HepG2 (cell line): ENCODE data around the gene AGRN. TPM values are rescaled to one million over a fixed set of nuclear protein-coding genes. Genes with fewer than 3 reads are reported as not detected.

Experiments used
- HNRNPL ChIP-seq: fragments of 200-400 bp; formaldehyde crosslinking; IDR thresholded peaks from 2 replicates; pipeline ENCODE4 v1.6.1; 2017; ENCODE audit warnings: mild to moderate bottlenecking, low read depth, low read length
- JUN ChIP-seq: sonication (generic); formaldehyde crosslinking; IDR thresholded peaks from 2 replicates; pipeline ENCODE4 v1.4.0; 2020; ENCODE audit warnings: mild to moderate bottlenecking, missing genetic modification reagents
- KLF15 ChIP-seq: sonication (generic); formaldehyde crosslinking; IDR thresholded peaks from 2 replicates; pipeline ENCODE4 v1.8.1; 2023; ENCODE audit warnings: borderline replicate concordance, mild to moderate bottlenecking, inconsistent platforms, missing genetic modification reagents, mixed read lengths
- MAFG ChIP-seq: sonication (generic); formaldehyde crosslinking; IDR thresholded peaks from 2 replicates; pipeline ENCODE4 v1.5.1; 2020; ENCODE audit warnings: mild to moderate bottlenecking, missing genetic modification reagents
- MED1 ChIP-seq: sonication (generic); formaldehyde crosslinking; IDR thresholded peaks from 2 replicates; pipeline ENCODE4 v1.4.0; 2020; ENCODE audit warnings: missing genetic modification reagents
- MLLT10 ChIP-seq: sonication (generic); formaldehyde crosslinking; IDR thresholded peaks from 2 replicates; pipeline ENCODE4 v1.4.0; 2020; ENCODE audit warnings: missing genetic modification reagents
- NCOA1 ChIP-seq: sonication (generic); formaldehyde crosslinking; IDR thresholded peaks from 2 replicates; pipeline ENCODE4 v1.9.0; 2021; ENCODE audit warnings: missing genetic modification reagents
- NFE2 ChIP-seq: sonication (generic); formaldehyde crosslinking; IDR thresholded peaks from 2 replicates; pipeline ENCODE4 v1.4.0; 2020; ENCODE audit warnings: missing genetic modification reagents
- NKX3-1 ChIP-seq: sonication (generic); formaldehyde crosslinking; IDR thresholded peaks from 2 replicates; pipeline ENCODE4 v1.5.0; 2020; ENCODE audit warnings: missing genetic modification reagents
- NR2F2 ChIP-seq: IDR thresholded peaks from 2 replicates; pipeline ENCODE4 v1.6.1; 2012; ENCODE audit warnings: low read depth, inconsistent platforms, borderline replicate concordance
- RXRB ChIP-seq: IDR thresholded peaks from 2 replicates; pipeline ENCODE4 v1.6.1; 2016; ENCODE audit warnings: borderline replicate concordance, missing genetic modification reagents, missing compliant biosample characterization
- SALL1 ChIP-seq: sonication (generic); formaldehyde crosslinking; IDR thresholded peaks from 2 replicates; pipeline ENCODE4 v1.8.0; 2022; ENCODE audit warnings: mild to moderate bottlenecking, missing genetic modification reagents
- TEAD3 ChIP-seq: optimal IDR thresholded peaks from 2 replicates; pipeline ENCODE3; 2016; ENCODE audit warnings: borderline replicate concordance
- ZC3H13 ChIP-seq: sonication (generic); formaldehyde crosslinking; IDR thresholded peaks from 2 replicates; pipeline ENCODE4 v1.8.1; 2023; ENCODE audit warnings: mild to moderate bottlenecking, missing genetic modification reagents, moderate library complexity
- ZFX ChIP-seq: sonication (generic); formaldehyde crosslinking; IDR thresholded peaks from 2 replicates; pipeline ENCODE4 v1.4.0; 2020; ENCODE audit warnings: mild to moderate bottlenecking, low read depth, missing genetic modification reagents, moderate library complexity
- ZMYM2 ChIP-seq: sonication (generic); formaldehyde crosslinking; IDR thresholded peaks from 2 replicates; pipeline ENCODE4 v1.8.0; 2022; ENCODE audit warnings: mild to moderate bottlenecking, missing genetic modification reagents
- ZNF24 ChIP-seq: fragments of 450-650 bp; IDR thresholded peaks from 2 replicates; pipeline ENCODE4 v1.6.1; 2017; ENCODE audit warnings: antibody characterized with exemption, mild to moderate bottlenecking
- ZNF274 ChIP-seq: sonication (generic); formaldehyde crosslinking; IDR thresholded peaks from 2 replicates; pipeline ENCODE4 v1.5.1; 2020; ENCODE audit warnings: mild to moderate bottlenecking, missing genetic modification reagents
- ZNF317 ChIP-seq: sonication (generic); formaldehyde crosslinking; IDR thresholded peaks from 2 replicates; pipeline ENCODE4 v1.5.0; 2020; ENCODE audit warnings: mild to moderate bottlenecking, missing genetic modification reagents
- ZNF460 ChIP-seq: sonication (generic); formaldehyde crosslinking; IDR thresholded peaks from 2 replicates; pipeline ENCODE4 v1.5.1; 2020; ENCODE audit warnings: missing genetic modification reagents, mild to moderate bottlenecking, borderline replicate concordance
- ZNF563 ChIP-seq: sonication (generic); formaldehyde crosslinking; IDR thresholded peaks from 2 replicates; pipeline ENCODE4 v1.8.0; 2022; ENCODE audit warnings: mild to moderate bottlenecking, moderate library complexity, missing genetic modification reagents
- ZNF75D ChIP-seq: sonication (generic); formaldehyde crosslinking; IDR thresholded peaks from 2 replicates; pipeline ENCODE4 v1.8.1; 2023; ENCODE audit warnings: missing genetic modification reagents, mild to moderate bottlenecking, borderline replicate concordance
- ZNF761 ChIP-seq: sonication (generic); formaldehyde crosslinking; conservative IDR thresholded peaks from 2 replicates; pipeline ENCODE4 v1.4.0; 2020; ENCODE audit warnings: mild to moderate bottlenecking, missing genetic modification reagents
- ZNF782 ChIP-seq: sonication (generic); formaldehyde crosslinking; IDR thresholded peaks from 2 replicates; pipeline ENCODE4 v1.4.0; 2020; ENCODE audit warnings: missing genetic modification reagents, mild to moderate bottlenecking, borderline replicate concordance
- polyA plus RNA-seq, 8 experiments: library from polyadenylated mRNA; depleted of rRNA in 3 of 8; stranded (reverse) in 7 of 8; unstranded in 1 of 8; fragments of >200 nt; fragmentation: Illumina TruSeq in 4 of 8; extraction: Trizol in 4 of 8; gene quantifications; 2 replicates each; pipeline versions ENCODE4 v1.2.1 to v1.2.3, GENCODE V29; 2011 to 2016; ENCODE audit warnings: low read depth in 4 of 8, missing spikeins in 1 of 8, mixed read lengths in 1 of 8; ENCODE audit not compliant: insufficient read depth in 1 of 8
- total RNA-seq, 5 experiments: library from RNA; depleted of rRNA; stranded (reverse); fragments of >200 nt; fragmentation: Illumina TruSeq; extraction: Trizol; gene quantifications; 2 replicates each; pipeline ENCODE4 v1.2.3, GENCODE V29; 2016; ENCODE audit warnings: low read depth in 1 of 5
- TF ChIP-seq, protein P1 (sequence below): sonication (generic); formaldehyde crosslinking; IDR thresholded peaks from 2 replicates; pipeline ENCODE4 v1.5.0; 2020; ENCODE audit warnings: missing genetic modification reagents, mild to moderate bottlenecking, borderline replicate concordance
- TF ChIP-seq, protein P2 (sequence below): sonication (generic); formaldehyde crosslinking; IDR thresholded peaks from 2 replicates; pipeline ENCODE4 v1.4.0; 2020; ENCODE audit warnings: mild to moderate bottlenecking, missing genetic modification reagents, borderline replicate concordance
- TF ChIP-seq, protein P3 (sequence below): sonication (generic); formaldehyde crosslinking; IDR thresholded peaks from 2 replicates; pipeline ENCODE4 v1.4.0; 2020; ENCODE audit warnings: missing genetic modification reagents
- TF ChIP-seq, protein P4 (sequence below): sonication (generic); formaldehyde crosslinking; IDR thresholded peaks from 2 replicates; pipeline ENCODE4 v1.5.0; 2020; ENCODE audit warnings: mild to moderate bottlenecking, low read depth, missing genetic modification reagents, borderline replicate concordance

The AGRN gene
- total and polyA plus RNA-seq, 2 of the 13 experiments (the other 11 are each of a cell fraction or from before 2014, with no cell fraction given) = 29.8 to 65.2 TPM

DNA sequence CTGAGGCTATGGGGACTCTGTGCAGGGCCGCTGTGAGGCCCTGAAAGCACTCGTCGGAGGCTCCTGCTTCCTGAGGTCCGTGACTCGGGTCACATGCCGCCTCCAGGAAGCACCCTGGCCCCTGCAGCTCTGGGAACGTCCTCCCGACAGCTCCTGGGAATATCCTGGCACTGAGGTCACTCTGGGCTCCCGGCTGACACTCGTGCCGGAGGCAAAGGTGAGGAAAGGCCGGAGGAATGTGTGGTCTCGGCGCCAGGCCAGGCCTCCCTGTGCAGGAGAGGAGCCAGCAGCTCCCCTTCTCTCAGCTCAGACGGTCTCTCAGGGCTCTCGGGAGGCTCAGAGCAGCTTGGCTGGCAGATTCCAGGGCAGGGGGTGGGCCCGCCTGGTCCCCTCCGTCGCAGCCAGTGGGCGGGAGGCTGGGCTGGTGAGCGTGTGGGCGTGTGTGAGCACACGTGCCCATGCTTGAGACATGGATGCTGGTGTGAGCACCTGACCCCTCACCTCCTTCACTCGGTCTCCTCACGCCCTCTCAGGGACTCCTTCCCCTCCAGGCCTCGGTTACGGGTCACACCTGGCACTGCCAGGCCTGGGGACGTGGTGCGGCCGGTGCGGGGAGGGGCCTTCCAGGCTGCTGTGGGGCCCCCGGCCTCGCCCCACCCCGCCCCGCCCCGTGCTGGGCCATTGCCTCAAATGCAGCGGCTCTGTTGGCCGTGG, 59.6 kb downstream of the AGRN start (continued):
- TF ChIP-seq, protein P1, sequence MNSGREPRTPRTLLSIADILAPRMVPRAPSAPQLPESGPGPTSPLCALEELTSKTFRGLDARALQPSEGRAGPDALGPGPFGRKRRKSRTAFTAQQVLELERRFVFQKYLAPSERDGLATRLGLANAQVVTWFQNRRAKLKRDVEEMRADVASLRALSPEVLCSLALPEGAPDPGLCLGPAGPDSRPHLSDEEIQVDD (CRISPR knock-in tag) = no peak
- TF ChIP-seq MED1 (CRISPR knock-in tag) = peak; percentile 64
- TF ChIP-seq ZNF460 (CRISPR knock-in tag) = no peak
- peak; percentile 78 for TF ChIP-seq TEAD3
- TF ChIP-seq, protein P2, sequence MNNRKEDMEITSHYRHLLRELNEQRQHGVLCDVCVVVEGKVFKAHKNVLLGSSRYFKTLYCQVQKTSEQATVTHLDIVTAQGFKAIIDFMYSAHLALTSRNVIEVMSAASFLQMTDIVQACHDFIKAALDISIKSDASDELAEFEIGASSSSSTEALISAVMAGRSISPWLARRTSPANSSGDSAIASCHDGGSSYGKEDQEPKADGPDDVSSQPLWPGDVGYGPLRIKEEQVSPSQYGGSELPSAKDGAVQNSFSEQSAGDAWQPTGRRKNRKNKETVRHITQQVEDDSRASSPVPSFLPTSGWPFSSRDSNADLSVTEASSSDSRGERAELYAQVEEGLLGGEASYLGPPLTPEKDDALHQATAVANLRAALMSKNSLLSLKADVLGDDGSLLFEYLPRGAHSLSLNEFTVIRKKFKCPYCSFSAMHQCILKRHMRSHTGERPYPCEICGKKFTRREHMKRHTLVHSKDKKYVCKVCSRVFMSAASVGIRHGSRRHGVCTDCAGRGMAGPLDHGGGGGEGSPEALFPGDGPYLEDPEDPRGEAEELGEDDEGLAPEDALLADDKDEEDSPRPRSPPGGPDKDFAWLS (CRISPR knock-in tag) = no peak
- TF ChIP-seq ZNF761 (CRISPR knock-in tag) = 0 out of 2 replicates have a peak, but pooled peaks have one; percentile 52
- TF ChIP-seq MLLT10 (CRISPR knock-in tag) = no peak
- peak; percentile 62; the same call in 1 of the 2 replicates for TF ChIP-seq ZMYM2 (CRISPR knock-in tag)
- 0 out of 2 replicates have a peak, but pooled peaks have one; percentile 67 for TF ChIP-seq ZNF317 (CRISPR knock-in tag)
- TF ChIP-seq ZC3H13 (CRISPR knock-in tag) = peak; percentile 86; the same call in 1 of the 2 replicates
- TF ChIP-seq, protein P3, sequence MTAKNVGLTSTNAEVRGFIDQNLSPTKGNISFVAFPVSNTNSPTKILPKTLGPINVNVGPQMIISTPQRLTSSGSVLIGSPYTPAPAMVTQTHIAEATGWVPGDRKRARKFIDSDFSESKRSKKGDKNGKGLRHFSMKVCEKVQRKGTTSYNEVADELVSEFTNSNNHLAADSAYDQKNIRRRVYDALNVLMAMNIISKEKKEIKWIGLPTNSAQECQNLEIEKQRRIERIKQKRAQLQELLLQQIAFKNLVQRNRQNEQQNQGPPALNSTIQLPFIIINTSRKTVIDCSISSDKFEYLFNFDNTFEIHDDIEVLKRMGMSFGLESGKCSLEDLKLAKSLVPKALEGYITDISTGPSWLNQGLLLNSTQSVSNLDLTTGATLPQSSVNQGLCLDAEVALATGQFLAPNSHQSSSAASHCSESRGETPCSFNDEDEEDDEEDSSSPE = peak; percentile 44; the same call in 1 of the 2 replicates
- TF ChIP-seq ZNF782 = 0 out of 2 replicates have a peak, but pooled peaks have one; percentile 74
- TF ChIP-seq NR2F2 = no peak
- peak; percentile 92 for TF ChIP-seq ZFX
- TF ChIP-seq JUN (CRISPR knock-in tag) = peak; percentile 47; the same call in 1 of the 2 replicates
- TF ChIP-seq NFE2 (CRISPR knock-in tag) = no peak
- TF ChIP-seq ZNF563 (CRISPR knock-in tag) = peak; percentile 46; the same call in 1 of the 2 replicates
- peak; percentile 26; the same call in 1 of the 2 replicates for TF ChIP-seq NCOA1 (CRISPR knock-in tag)
- TF ChIP-seq NKX3-1 = no peak
- TF ChIP-seq, protein P4, sequence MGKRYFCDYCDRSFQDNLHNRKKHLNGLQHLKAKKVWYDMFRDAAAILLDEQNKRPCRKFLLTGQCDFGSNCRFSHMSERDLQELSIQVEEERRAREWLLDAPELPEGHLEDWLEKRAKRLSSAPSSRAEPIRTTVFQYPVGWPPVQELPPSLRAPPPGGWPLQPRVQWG (CRISPR knock-in tag) = no peak
- peak; percentile 70 for TF ChIP-seq RXRB
- peak; percentile 92 for TF ChIP-seq ZNF274 (CRISPR knock-in tag)
- TF ChIP-seq ZNF24 = no peak
- peak; percentile 82 for TF ChIP-seq SALL1 (CRISPR knock-in tag)
- no peak for TF ChIP-seq ZNF75D
- no peak for TF ChIP-seq KLF15 (CRISPR knock-in tag)
- TF ChIP-seq HNRNPL = peak; percentile 77; the same call in 1 of the 2 replicates
- TF ChIP-seq MAFG (CRISPR knock-in tag) = no peak
